ENCODE results near the gene ATXN2.
A peak's percentile ranks its signal among the peaks of the same experiment; 100 is the strongest.

Gene ATXN2

DNA sequence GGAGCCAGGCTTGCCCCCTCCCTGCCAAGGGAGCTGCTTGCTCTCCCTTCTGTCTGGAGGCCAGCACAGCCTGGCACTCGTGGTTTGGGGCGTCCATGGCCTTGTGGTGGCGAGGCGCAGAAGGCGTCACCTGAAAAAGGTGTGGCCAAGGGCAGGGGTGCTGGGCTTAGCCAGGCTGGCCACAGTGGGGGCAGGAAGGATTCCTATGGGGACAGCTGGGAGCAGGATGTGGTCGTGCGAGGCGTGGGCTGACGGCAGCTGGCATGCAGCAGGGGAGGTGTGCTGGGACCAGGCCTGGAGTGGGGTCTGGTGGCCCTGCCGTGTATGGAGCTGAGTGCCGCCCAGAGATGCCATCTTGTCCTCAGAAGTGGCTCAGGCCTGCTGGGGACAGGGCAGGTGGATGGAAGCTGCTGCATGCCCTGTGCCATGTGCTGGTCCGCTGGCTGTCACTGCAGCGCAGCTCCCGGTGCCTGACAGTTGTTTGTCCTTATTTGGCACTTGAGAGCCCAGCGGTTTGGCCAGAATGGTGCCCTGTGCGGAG, 163.4 kb downstream of the ATXN2 start:
- peak; percentile 35 for DNase-seq

DNA sequence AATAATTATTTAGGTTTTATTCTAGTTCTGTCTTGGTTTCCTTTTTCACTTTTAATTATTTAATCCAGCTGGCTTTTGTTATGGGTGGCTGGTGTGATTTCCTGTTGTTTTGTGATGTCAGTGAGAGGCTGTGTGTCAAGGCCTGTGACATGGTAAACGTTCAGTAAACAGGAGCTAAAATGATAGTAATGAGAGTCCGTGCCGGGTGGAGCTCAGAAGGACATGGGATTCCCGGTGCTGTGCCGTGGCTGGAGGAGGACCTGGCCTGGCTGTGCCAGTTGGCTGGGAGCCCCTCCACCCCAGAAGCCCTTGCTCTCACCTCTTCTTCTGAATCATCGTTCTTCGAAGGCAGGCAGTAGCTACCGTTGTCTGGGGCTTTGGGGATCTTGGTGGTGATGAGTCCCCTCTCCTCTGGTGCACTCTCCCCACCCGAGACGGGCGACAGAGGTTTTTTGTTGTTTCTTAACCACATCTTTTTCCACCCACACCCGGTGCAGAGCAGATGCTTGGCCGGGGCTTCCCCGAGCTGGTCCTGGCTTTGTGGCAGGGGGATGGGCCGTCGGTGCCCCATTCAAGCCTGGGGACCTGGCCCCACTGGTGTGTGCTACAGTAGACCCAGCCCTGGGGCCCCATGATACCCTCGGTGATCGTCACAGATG, 164.3 kb downstream of the ATXN2 start:
- DNase-seq, result peak; percentile 87

DNA sequence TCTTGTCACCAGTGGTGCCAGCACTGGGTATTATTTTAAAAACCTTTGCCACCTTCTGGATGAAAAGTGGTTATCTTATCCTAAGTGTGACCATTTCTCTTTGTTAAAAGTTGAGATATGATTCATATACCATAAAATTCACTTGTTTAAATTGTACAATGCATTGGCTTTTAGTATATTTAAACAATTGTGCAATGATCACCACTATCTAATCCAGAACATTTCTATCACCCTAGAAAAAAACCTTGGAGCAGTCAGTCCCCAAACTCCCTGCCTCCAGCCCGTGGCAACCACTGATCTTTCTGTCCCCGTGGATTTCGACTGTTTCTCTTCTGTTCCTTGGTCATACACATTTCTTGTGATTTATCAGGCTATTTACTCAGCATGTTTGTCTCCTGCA, 165.1 kb downstream of the ATXN2 start:
- no peak for DNase-seq

DNA sequence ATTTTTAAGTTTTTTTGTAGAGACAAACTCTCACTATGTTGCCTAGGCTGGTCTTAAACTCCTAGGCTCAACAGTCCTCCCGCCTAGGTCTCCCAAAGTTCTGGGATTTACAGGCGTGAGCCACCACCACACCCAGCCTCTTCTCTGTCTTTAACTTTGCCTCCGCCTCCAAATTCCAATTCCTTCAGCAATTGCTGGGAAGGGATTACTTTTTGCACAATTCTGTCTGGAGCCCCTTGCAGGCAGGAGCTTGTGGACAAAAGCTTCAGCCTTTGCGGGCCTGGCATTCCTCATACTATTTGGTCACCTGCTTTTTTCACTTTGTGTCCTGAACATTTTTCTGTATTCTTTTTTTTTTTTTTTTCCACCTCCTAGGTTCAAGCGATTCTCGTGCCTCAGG, 167.3 kb downstream of the ATXN2 start:
- no peak for DNase-seq

DNA sequence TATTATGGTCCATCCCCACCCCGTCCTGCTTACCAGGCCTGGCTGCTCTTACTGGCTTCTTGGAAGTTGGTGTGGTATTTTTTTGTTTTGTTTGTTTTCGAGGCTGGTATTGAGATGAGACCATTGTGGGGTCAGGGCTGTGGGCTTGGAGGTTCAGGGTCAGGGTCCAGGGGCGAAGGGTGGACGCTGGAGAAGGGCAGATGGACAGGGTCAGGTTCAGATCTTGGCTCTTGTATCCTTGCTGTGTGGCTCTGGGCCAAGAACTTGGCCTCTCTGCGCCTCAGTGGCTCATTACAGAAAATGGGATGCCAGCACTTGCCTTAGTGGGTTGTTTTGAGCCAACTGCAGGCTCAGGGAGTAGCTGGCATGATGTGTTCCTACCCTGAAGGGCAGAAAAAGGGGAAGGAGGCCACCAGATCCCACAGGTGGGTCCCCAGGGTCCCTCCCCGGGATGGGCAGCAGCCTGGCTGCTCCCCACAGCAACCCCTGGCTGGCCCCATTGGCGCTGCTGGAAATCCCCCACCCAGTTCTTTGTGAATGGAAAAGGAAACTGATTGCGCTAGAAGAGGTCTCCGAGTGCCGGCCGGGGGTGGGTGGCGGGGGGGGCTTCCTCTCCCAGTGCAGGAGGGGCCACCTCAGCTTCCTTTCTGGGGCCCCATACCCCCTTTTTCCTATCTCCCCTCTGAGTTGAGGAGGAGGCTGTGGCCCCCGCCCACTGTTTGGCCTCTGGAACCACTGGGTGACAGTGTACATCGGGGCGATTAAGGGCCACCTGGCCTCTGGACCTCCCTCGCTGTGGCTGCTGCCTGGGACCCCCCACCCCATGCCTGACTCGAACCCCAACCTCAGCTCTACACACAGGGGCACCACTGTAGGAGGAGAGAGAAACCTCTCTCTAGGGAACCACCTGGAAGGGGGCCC, 168.4 kb downstream of the ATXN2 start:
- peak; percentile 59 for DNase-seq

DNA sequence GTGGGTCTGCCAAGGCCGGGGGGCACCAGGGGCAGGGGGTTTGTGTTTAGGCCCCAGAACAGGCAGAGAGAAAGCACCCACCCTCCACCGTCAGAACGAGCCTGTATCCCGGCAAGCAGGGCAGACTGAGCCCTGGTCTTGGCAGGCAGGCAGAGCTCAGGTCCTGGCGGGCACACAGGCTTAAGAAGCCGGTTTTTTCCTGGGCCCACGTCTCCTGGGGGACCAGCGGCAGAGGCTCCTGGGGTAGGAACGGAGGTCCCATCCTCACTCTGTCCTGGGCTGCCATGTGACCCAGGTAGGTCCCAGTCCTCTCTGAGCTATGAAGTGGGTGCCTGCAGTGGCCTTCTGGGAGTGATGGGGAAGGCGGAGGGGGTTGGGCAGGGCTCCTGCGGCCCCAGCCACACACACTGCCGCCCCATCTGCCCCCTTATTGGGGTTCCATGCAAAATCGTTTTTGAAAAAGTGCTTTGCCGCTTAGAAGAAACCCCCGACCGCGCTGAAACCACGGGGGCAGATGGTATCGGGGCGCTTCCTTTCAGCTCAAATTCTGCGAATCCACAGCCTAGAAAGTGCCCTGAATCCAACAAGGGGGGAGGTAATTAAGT, 169.2 kb downstream of the ATXN2 start:
- peak; percentile 70 for DNase-seq

DNA sequence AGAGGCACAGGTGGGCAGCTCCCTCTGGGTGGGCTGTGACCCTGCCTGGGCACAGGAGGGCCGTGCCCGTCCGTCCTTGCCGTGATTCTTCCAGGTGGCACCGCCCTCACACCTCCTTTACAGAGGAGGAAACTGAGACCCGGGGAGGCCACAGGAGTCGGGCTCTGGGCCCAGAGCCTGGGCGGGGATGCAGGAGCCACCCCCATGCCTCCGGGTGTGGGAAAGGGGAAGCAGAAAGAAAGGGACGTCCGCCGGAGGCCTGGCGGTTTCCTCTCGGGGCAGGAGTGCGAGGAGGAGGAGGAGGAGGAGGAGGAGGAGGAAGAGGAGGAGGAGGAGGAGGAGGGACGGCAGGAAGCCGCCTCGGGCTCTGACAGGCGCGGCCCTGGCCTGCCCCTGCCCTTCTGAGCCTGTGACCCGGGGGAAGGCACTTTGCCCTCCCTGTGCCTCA, 170.4 kb downstream of the ATXN2 start:
- peak; percentile 57 for DNase-seq

DNA sequence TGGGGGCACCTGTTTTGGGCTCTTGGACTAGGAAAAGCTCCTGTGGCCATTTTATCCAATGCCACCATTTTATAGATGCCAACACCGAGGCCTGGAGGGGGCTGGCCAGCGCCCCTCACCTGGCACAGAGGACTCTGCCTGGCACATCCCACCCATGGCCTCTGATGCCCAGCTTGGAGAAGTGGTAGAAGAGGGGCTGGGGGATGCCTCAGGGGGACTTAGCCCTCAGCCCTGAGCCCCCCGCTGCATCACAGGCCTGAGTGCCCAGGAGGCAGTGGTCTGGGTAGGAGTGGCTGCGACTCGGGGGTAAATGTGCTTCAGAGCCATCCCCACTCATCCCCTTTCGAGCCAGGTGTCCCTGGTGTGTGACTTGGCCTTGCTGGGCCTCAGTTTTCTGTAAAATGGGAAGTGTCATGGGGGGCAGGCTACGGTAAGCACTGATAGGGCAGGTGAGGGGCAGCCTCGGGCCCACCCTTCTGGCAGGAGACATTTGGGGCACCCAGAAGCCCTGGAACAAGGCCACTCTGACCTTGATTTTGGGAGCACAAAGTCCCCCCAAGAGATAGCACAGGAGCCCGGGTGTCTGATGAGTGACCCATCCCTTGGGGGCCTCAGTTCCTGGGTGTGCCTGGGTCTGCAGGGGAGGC, 170.9 kb downstream of the ATXN2 start:
- DNase-seq, result no peak

DNA sequence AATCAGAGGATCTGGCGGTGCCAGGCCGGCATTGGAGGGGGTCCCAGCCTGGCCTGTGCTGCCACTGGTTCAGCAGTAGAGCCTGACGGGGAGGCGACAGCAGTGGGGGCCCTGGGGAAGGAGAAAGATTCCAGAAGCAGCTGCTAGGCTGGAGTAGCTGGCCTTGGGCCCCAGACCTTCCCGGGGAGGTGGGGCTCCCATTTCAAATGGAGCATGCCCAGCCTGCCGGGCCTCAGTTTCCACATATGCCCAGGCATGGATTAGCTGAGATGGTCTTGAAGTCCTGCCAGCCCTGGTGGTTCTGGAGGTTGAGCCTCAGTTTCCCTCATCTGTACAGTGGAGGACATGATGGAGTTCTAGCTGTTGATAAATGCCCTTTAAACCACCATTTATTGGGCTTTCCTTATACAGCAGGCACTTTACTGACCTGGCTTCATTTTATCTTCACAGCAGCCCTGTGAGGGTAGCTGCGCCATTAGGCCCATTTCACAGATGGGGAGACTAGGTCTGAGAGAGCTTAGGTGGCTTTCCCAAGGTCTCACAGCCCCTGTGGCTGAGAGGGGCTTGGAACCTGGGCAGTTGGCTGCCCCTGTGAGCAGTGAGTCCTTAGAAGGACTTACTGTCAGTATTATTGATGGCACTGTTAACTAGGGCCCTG, 171.6 kb downstream of the ATXN2 start:
- no peak for DNase-seq

DNA sequence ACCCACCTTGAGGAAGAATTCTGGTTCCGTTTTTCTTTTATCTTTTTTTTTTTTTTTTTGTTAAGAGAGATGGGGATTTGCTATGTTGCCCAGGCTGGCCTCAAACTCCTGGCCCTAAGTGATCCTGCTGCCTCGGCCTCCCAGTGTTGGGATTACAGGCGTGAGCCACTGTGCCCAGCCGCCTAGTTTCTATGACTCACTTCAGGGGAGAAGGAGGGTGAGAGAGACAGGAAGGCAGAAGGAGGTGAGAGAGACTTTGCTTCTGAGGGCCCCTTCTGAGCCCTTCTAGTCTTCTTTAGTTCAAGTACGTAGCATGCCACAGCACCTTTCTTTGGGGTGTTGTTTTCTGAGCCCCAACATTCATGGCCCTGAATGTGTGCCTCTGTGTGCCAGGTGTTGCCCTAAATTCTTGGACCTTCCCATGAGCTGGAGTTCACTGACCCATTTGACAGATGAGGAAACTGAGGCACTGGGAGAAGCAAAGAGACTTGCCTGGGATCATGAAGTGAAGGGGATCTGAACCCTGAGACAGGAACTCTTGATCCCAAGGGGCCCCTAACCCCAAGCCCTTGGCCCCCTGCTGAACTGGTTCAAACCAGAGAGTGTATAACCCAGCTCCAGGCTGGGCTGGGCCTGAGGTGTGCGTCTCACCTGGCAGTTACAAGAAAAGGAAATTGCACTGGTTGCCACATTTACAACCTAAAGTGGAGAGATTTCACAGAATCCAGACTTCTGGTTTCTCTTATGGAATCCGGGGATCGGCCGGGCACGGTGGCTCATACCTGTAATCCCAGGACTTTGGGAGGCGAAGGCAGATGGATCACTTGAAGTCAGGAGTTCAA, 172.6 kb downstream of the ATXN2 start:
- DNase-seq, result peak; percentile 59

DNA sequence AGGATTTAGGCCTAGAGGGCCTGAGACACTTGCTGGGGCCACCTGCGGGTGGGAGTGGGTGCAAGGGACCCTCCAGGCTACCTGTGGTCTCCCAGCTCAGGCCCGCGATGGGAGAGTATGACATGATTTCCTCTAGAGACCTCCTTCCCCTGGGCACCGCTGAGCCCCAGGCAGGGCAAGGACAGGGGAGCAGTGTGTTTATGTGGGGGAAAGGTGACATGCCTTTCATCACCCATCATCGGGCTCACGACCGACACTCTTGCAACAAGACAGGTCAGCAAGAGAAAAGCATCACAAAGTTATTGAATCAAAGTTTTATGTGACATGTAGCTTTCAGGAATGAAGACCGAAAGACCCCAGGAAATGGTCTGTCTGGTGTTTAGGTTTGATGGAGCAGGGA, 173.5 kb downstream of the ATXN2 start:
- DNase-seq, result peak; percentile 24

DNA sequence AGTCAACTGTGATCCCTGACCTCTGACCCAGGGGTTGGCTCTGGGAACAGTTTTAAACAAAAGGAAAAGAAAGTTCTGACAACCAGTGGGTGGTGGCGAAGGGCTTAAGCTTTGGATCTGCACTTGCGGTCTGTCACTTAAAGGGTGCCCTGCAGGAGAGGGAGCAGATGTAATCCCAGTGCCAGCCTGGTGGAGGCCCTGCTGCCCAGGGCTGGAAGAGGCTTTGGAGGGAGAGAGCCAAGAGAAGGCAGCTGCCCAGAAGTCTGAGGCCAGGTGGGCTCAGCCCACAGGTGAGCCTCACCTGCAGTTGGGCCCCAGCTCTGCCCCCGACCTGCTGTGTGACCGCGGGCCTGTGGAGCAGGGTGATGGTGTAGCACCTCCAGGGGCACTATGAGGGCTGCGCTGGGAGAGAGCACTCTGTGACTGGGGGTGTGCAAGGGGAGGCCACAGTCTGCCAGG, 174.3 kb downstream of the ATXN2 start:
- DNase-seq, result peak; percentile 15

DNA sequence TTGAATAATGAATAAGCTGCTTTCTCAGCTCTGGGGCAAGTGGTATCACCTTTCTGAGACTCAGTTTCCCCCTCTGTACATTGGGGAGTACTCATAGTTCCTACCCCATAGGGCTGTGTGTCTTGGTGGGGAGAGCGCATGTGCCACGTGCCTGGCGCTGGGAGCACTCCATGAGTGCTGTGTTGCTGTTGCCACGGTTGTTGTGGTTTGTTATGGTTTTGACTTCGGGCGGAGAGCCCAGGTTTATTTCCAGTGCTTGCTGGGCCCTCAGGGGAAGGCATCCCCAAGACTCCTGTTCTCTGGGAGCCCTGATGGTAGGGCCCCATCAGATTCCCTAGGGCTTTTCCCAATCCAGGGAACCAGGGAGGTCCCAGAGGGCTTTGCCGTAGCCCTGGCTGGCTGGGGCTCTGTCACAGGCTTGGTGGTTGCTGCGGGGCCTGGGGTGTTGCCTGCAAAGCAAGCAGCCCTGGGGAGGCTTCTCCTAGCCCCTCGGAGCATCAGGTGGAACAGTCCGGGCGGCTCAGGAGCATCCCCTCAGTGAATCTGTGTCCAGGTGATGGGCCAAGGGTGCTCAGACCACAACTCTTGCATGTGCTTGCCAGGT, 174.8 kb downstream of the ATXN2 start:
- DNase-seq, result peak; percentile 22

DNA sequence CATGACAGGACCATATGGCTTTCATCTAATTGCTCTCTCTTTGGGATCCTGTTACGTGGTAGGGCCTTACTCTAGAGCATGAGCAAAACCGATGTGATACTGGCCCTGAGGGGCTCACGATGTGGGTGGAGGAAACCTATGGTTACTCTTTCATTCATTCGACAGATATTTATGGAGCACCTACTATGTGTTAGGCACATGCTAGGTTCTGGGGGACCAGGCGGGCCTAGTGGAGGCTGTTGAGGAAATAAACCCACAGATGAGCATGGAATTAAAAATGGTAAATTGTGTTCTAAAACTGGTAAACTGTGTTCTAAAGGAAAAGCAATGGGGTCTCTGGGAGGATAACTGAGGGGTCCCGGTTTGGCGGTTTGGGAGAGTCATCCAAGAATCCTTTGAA, 178.6 kb downstream of the ATXN2 start:
- no peak for DNase-seq

DNA sequence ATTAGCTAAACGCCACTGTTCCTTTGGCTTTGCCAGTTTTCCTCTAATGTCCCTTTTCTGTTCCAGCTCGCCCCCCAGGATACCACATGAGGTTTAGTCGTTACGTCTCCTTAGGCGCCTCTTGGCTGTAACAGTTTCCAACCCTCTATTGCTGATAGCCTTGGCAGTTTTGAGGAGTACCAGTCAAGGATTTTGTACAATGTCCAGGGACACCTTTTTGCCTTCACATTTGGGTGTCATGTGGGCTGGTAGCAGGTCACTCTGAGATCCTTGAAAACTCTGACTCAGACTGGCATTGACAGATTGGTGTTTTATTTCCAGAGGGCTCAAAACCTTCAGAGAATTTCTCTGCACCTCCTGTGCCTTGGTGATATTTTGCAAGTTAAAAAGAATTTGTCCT, 179.3 kb downstream of the ATXN2 start:
- DNase-seq, result no peak

DNA sequence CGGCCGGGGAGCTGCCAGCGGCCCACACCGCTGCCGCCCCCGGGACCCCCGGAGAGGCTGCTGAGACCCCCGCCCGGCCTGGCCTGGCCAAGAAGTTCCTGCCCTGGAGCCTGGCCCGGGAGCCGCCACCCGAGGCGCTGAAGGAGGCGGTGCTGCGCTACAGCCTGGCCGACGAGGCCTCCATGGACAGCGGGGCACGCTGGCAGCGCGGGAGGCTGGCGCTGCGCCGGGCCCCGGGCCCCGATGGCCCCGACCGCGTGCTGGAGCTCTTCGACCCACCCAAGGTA, 180.6 kb downstream of the ATXN2 start:
- no peak for DNase-seq

DNA sequence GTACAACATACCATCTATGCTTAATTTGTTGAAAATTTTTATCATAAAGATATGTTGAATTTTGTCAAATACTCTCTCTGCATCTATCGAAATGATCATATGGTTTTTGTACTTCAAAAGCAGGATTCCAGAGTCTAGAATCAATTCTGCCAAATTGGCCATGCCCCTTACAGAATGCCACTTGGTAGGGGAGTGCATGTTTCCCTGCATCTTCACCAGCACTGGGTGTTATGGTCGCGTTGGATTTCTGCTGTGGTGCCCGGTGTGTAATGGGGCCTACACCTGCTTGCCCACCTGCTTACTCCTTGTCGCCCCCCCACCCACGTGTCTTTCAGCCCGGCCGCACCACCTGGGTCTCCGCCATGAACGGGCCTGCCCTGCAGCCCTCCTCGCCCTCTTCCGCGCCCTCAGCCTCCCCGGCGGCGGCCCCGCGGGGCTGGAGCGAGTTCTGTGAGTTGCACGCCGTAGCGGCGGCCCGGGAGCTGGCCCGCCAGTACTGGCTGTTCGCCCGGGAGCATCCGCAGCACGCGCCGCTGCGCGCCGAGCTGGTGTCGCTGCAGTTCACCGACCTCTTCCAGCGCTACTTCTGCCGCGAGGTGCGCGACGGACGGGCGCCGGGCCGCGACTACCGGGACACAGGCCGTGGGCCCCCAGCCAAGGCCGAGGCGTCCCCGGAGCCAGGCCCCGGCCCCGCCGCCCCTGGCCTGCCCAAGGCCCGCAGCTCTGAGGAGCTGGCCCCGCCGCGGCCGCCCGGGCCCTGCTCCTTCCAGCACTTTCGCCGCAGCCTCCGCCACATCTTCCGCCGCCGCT, 181.1 kb downstream of the ATXN2 start:
- no peak for DNase-seq

DNA sequence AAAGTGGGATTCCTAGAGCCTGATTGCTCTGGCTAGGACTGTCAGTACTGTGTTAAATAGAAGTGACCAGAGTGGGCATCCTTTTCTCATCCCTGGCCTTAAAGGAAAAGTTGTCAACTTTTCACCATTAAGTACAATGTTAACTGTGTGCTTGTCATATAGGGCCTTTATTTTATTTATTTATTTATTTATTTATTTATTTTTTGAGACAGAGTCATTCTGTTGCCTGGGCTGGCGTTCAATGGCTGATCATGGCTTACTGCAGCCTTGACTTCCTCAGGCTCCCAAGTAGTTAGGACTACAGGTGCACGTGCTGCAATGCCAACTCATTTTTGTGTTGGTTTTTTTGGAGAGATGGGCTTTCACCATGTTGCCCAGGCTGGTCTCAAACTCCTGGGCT, 181.8 kb downstream of the ATXN2 start:
- no peak for DNase-seq

DNA sequence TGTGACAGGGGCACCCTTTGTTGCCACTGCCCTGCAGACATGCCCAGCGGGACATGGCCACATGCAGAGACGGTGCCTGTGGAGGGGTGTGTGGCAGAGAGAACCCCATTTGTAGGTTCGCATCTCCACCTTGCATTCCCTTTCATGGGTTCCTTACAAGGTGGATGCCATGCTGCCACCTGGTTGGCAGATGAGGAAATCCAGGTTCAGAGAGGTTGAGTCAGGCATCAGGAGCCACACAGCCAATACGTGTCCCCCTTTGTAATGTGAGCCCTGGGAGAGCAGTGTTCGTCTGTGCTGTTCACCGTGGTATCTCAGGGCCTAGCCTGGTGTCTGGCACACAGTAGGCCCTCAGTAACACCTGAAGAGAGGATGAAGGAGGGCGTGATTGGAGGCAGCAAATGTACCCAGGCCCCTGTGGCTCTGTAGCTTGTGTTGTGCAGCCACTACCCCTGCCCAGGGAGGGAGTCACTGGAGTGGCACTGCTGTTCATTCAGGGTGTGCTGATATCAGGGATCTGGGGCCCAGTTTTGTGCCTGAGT, 184.3 kb downstream of the ATXN2 start:
- DNase-seq, result no peak
